CMK (cell line): ENCODE measurements around the gene LOXL3.
A peak's percentile ranks its signal among the peaks of the same experiment; 100 is the strongest.
"Not testable (repeated sequence)": the region's sequence is repeated elsewhere in the genome, so short reads cannot be mapped to it uniquely, and the experiment has no call there.

ENCODE experiments used
- DNase-seq: peaks from one replicate; pipeline ENCODE4 v3.0.0-alpha.2; 2010; ENCODE audit warnings: low read depth

LOXL3 gene

DNA sequence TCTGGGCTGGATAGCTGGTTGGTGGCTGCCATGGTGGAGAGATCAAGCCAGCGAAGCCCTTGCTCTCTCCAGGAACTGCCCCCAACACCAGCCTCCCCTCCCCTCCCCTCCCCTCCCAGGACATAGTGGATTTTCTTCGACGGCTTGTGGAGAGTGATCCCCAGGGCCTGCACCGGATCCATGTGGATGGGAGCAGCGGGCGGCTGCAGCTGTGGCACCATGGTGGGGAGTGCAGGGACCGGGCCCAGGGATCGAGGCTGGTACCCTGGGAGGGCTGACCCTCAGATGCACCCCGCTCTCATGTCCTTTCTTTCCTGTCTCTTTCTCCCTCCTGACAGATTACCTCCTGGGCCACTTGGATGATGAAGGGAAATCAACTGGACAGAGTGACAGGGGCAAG, 63.8 kb downstream of the LOXL3 start:
- DNase-seq, result no peak

DNA sequence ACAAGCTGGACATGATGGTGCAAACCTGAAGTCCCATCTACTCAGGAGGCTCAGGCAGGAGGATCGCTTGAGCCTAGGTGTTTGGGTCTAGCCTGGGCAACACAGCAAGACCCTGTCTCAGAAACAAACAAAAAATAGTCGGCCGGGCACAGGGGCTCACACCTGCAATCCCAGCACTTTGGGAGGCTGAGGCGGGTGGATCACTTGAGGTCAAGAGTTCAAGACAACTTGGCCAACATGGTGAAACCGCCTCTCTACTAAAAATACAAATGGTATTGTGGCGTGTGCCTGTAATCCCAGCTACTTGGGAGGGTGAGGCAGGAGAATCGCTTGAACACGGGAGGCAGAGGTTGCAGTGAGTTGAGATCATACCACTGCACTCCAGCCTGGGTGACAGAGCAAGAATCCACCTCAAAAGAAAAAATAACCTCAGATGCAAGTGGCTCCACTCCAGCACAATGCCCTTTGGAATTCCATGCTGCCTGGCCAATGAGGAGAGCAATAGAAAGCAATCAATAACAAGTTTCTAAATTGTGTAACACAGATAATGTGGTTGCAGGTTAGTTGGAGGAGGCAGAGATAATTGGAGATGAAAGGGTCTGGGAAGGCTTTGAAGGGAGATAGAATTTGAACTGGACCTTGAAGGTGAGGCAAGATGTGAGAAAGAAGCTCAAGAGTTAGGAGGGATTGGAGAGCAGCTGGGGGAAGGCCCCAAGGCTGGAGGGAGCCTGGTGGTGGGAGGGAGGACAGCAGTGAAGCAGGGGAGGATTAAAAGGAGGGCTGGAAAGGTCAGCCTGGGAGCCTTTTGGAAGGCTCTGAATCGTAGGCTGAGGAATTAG, 64.9 kb downstream of the LOXL3 start:
- no peak for DNase-seq

DNA sequence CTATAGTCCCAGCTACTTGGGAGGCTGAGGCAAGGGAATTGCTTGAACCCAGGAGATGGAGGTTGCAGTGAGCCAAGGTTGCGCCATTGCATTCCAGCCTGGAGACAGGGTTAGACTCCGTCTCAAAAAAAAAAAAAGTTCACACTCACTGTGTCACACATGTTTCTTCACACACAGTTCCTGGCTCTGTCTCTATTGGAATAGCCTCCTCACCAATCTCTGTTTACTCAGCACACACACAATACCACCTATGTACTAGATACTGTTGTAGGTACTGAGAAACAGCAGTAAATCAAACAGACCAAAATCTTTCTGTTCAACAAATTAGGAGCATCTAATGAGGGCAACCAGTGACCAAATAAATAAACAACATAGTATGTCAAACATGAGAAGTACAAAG, 67.6 kb downstream of the LOXL3 start:
- DNase-seq, result no peak

DNA sequence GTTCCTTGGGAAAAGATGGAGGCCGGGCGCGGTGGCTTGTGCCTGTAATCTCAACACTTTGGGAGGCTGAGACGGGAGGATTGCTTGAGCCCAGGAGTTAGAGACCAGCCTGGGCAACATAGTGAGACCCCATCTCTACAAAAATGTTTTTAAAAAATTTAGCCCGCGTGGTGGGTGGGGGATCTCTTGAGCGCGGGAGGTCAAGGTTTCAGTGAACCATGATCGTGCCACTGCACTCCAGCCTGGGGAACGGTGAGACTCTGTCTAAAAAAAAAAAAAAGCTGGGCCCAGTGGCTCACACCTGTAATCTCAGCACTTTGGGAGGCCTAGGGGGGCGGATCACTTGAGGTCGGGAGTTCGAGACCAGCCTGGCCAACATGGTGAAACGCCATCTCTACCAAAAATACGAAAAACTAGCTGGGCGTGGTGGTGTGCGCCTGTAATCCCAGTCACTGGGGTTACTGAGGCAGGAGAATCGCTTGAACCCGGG, 70.0 kb downstream of the LOXL3 start:
- not testable (repeated sequence) for DNase-seq

DNA sequence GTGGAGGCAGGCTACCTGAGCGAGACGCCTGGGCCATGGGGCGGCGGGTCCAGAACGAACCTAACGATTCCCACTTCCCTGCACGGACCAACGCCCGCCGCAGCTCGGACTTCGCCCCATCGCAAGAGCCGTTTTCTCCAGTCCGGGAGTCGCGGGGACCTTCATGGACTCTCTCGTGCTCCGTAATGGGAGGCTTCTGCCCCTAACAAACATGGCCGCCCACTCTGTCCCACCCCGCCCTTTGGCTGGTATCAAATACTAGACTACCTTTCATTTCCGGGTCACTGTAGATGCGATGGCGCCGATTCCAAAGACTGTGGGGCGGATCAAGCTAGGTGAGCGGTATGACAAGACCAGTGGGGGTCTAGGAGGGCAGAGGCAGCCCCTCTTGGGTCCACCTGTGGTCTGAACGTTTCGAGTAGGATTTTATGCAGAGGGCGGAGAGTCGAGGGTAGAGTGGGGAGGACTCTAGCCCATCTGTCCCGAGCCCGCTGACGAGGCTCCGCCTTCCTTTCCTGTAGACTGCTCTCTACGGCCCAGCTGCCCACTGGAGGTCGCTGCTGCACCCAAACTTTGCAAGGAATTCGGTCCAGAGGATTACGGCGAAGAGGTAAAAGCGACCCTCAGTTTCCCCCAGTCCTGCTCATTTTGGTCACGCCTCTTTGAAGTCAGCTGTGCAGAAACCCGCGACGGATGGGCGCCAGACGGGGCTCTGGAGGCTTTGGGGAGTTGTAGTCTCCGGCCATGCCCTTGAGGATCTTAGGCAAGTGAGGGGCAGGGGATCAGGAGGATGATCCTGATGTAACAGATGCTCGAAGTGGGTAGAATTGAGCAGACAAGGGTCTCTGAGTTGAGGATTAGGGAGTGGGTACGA, 70.7 kb downstream of the LOXL3 start, which contains the start of the genes CCDC142 and TTC31:
TSS of gene CCDC142 (minus strand) at position 198 of the 874 bp plus-strand sequence. CDS start at position 37, 161 bp downstream.
TSS of gene TTC31 (plus strand) at position 281 of the 874 bp plus-strand sequence. CDS start at position 296, 15 bp downstream.
- peak; percentile 79 for DNase-seq
